ENCODE data around the gene SYT14. TPM values are rescaled to one million over a fixed set of nuclear protein-coding genes. Genes with fewer than 3 reads are reported as not detected.
"Not testable (repeated sequence)": the region's sequence is repeated elsewhere in the genome, so short reads cannot be mapped to it uniquely, and the experiment has no call there.

Gene SYT14
- total RNA-seq, 2 donors from 2014 or later: not detected

DNA sequence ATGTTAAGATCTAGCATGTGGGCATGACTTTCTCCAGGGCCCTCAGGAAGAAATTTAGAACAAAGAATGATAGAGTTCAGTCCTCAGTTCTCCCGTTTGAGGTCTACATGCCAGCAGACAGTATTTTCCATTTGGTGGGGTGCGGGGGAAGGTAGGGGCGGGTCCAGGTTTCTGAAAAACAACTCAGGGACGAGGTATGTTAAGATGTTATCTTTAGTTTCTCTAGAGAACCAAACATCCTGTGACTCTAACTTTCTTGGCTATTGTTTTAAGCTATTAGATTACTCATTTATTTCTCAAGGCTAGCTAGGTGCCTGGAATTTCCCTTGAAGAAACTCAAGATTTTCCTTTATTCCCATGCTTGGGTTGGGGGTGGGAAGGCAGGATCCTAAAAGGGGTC, 42.3 kb upstream of the SYT14 start:
- Histone ChIP-seq H3K36me3 (no peaks in the 10 kb centered on the region), H3K4me3 (no peak overlapping the region), H3K9me3 (no peaks in the 10 kb centered on the region), H3K4me1 (ENCODE audit: control insufficient read depth in 1 of 2, low read depth in 2 of 2) (no peaks in the 10 kb centered on the region), H3K27me3 (replicated peaks; ENCODE audit: insufficient read depth) (no peaks in the 10 kb centered on the region), H3K27ac (no peak overlapping the region)
- DNase-seq (ENCODE audit: low spot score) (no peak), ATAC-seq (ENCODE audit: insufficient number of reproducible peaks, low FRiP score, low read depth) (no peak)
- TF ChIP-seq, protein P1, sequence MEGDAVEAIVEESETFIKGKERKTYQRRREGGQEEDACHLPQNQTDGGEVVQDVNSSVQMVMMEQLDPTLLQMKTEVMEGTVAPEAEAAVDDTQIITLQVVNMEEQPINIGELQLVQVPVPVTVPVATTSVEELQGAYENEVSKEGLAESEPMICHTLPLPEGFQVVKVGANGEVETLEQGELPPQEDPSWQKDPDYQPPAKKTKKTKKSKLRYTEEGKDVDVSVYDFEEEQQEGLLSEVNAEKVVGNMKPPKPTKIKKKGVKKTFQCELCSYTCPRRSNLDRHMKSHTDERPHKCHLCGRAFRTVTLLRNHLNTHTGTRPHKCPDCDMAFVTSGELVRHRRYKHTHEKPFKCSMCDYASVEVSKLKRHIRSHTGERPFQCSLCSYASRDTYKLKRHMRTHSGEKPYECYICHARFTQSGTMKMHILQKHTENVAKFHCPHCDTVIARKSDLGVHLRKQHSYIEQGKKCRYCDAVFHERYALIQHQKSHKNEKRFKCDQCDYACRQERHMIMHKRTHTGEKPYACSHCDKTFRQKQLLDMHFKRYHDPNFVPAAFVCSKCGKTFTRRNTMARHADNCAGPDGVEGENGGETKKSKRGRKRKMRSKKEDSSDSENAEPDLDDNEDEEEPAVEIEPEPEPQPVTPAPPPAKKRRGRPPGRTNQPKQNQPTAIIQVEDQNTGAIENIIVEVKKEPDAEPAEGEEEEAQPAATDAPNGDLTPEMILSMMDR (IDR thresholded peaks at IDR 0.05): no peak

DNA sequence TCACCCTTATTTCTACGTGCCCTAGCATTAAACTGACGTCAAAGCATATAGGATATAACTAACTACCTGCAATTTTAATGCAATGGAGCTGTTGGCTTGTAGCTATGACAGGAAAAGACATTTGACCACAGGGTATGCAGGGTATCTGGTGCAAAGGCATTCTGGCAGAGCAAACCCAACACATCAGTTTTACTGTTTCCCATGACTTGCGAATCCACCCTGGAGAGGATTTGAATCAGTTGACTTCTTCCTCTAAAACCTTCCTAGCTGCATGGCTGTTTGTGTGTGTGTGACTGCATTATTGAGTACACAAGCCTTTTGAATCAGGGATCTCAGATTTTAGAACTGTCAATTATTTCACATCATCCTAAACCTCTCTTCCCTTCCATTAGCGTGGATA, 41.7 kb upstream of the SYT14 start:
- Histone ChIP-seq H3K4me3 (no peak overlapping the region), H3K36me3 (no peaks in the 10 kb centered on the region), H3K27ac (no peak overlapping the region), H3K4me1 (ENCODE audit: control insufficient read depth in 1 of 2, low read depth in 2 of 2) (no peaks in the 10 kb centered on the region), H3K9me3 (no peaks in the 10 kb centered on the region), H3K27me3 (replicated peaks; ENCODE audit: insufficient read depth) (no peaks in the 10 kb centered on the region)
- ATAC-seq (ENCODE audit: insufficient number of reproducible peaks, low FRiP score, low read depth) (no peak), DNase-seq (ENCODE audit: low spot score) (no peak)
- TF ChIP-seq, protein P1 (IDR thresholded peaks at IDR 0.05): no peak

DNA sequence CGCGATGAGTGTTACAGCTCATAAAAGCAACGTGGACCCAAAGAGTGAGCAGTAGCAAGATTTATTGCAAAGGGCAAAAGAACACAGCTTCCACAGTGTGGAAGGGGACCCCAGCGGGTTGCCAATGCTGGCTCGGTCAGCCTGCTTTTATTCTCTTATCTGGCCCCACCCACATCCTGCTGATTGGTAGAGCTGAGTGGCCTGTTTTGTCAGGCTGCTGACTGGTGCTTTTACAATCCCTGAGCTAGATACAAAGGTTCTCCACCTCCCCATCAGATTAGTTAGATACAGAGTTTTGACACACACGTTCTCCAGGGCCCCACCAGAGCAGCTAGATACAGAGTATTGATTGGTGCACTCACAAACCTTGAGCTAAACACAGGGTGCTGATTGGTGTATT, 39.7 kb upstream of the SYT14 start:
- not testable (repeated sequence) for H3K27ac ChIP-seq; H3K36me3 ChIP-seq; H3K27me3 ChIP-seq (replicated peaks; ENCODE audit: insufficient read depth); H3K4me3 ChIP-seq; H3K4me1 ChIP-seq (ENCODE audit: control insufficient read depth in 1 of 2, low read depth in 2 of 2); H3K9me3 ChIP-seq; DNase-seq (ENCODE audit: low spot score); ATAC-seq (ENCODE audit: insufficient number of reproducible peaks, low FRiP score, low read depth)

DNA sequence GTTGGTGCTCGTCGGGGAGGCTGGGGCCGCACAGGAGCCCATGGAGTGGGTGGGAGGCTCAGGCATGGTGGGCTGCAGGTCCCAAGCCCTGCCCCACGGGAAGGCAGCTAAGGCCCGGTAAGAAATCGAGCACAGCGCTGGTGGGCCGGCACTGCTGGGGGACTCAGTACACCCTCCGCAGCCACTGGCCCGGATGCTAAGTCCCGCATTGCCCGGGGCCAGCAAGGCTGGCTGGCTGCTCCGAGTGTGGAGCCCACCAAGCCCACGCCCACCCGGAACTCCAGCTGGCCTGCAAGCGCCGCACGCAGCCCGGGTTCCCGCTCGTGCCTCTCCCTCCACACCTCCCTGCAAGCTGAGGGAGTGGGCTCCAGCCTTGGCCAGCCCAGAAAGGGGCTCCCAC, 39.2 kb upstream of the SYT14 start:
- not testable (repeated sequence) for H3K27me3 ChIP-seq (replicated peaks; ENCODE audit: insufficient read depth); H3K4me3 ChIP-seq; ATAC-seq (ENCODE audit: insufficient number of reproducible peaks, low FRiP score, low read depth); H3K4me1 ChIP-seq (ENCODE audit: control insufficient read depth in 1 of 2, low read depth in 2 of 2); H3K36me3 ChIP-seq; DNase-seq (ENCODE audit: low spot score); H3K27ac ChIP-seq; H3K9me3 ChIP-seq

DNA sequence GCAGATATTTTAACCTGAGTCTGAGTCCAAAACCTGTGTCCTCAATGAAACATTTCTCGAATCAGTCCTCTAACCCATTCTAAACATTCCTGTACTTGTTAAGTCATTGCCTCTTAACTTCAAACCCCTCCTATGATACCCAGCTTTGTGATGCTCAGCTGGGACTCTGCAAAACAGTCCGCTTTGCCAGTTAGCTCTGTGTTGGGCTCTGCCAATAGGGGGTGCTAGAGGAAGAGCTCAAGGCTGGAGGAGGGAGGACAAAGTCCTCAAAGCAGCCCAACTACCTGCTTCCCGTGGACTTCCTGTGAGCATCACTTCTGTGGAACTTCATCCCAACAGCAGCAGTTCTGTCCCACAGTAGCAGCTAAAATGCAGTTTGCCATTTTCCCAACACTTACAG, 38.1 kb upstream of the SYT14 start:
- H3K4me3 ChIP-seq: no peak overlapping the region
- H3K4me1 ChIP-seq (ENCODE audit: control insufficient read depth in 1 of 2, low read depth in 2 of 2): no peaks in the 10 kb centered on the region
- TF ChIP-seq, protein P1 (IDR thresholded peaks at IDR 0.05): no peak
- ATAC-seq (ENCODE audit: insufficient number of reproducible peaks, low FRiP score, low read depth) (no peak), DNase-seq (ENCODE audit: low spot score) (no peak)
- H3K9me3 ChIP-seq: no peaks in the 10 kb centered on the region
- no peak overlapping the region for H3K27ac ChIP-seq
- H3K27me3 ChIP-seq (replicated peaks; ENCODE audit: insufficient read depth): no peaks in the 10 kb centered on the region
- H3K36me3 ChIP-seq: no peaks in the 10 kb centered on the region

DNA sequence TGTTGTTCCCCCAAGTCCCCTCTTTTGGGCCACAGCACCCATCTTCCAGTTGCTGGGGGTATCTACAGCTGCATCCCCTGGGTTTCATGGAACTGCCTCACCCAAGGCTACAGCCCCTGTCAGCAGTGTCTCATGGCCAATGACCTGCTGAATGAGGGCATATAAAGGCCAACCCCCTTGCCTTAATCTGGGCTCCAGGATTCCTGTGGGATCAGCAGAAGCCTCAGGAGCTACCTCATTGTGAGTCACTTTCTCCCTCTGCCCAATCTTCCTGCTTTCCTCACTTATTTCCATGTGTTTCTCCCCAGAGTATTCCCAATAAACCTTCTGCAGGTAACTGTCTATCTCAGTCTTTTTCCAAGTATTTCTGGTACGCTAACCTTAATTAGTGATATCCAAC, 37.3 kb upstream of the SYT14 start:
- Histone ChIP-seq H3K4me1 (ENCODE audit: control insufficient read depth in 1 of 2, low read depth in 2 of 2) (no peaks in the 10 kb centered on the region), H3K4me3 (no peak overlapping the region), H3K27ac (no peak overlapping the region), H3K36me3 (no peaks in the 10 kb centered on the region), H3K27me3 (replicated peaks; ENCODE audit: insufficient read depth) (no peaks in the 10 kb centered on the region), H3K9me3 (no peaks in the 10 kb centered on the region)
- ATAC-seq (ENCODE audit: insufficient number of reproducible peaks, low FRiP score, low read depth) (no peak), DNase-seq (ENCODE audit: low spot score) (no peak)
- TF ChIP-seq, protein P1 (IDR thresholded peaks at IDR 0.05): no peak
